MM.1S (cell line): ENCODE data around the gene SYT1.

Source experiments
- DNase-seq: peaks from one replicate; pipeline ENCODE4 v3.0.0-alpha.2; 2015
- H2AFZ ChIP-seq: fragments of 300-600 bp; sonication (generic); 2 replicates; pipeline ENCODE4 v1.6.0; 2016; ENCODE audit warnings: antibody characterized with exemption, low read length
- H3F3A ChIP-seq: fragments of 300-600 bp; sonication (generic); 2 replicates; pipeline ENCODE4 v1.6.1; 2016; ENCODE audit warnings: mild to moderate bottlenecking, antibody characterized with exemption, low read length, moderate library complexity, mixed read lengths; ENCODE audit not compliant: insufficient read depth
- H3K27ac ChIP-seq: fragments of 300-600 bp; sonication (generic); 2 replicates; pipeline ENCODE4 v1.5.1; 2016; ENCODE audit warnings: mild to moderate bottlenecking, low read length
- H3K27me3 ChIP-seq: fragments of 300-600 bp; sonication (generic); replicated peaks from 2 replicates; pipeline ENCODE4 v1.6.0; 2016; ENCODE audit warnings: low read length; ENCODE audit not compliant: insufficient read depth
- H3K36me3 ChIP-seq: fragments of 300-600 bp; sonication (generic); replicated peaks from 2 replicates; pipeline ENCODE4 v1.6.1; 2016; ENCODE audit warnings: mild to moderate bottlenecking, low read length, mixed read lengths; ENCODE audit not compliant: insufficient read depth
- H3K4me1 ChIP-seq: fragments of 300-600 bp; sonication (generic); 2 replicates; pipeline ENCODE4 v1.6.1; 2016; ENCODE audit warnings: low read length, mixed read lengths
- H3K4me2 ChIP-seq: fragments of 300-600 bp; sonication (generic); 2 replicates; pipeline ENCODE4 v1.6.0; 2016; ENCODE audit warnings: low read depth, low read length
- H3K4me3 ChIP-seq: fragments of 300-600 bp; sonication (generic); 2 replicates; pipeline ENCODE4 v1.5.1; 2016; ENCODE audit warnings: low read length, mixed read lengths
- H3K79me2 ChIP-seq: fragments of 300-600 bp; sonication (generic); 2 replicates; pipeline ENCODE4 v1.6.1; 2016; ENCODE audit warnings: mixed run types, low read length, mixed read lengths
- H3K9ac ChIP-seq: fragments of 300-600 bp; sonication (generic); 2 replicates; pipeline ENCODE4 v1.6.1; 2016; ENCODE audit warnings: low read length, mixed read lengths
- H3K9me2 ChIP-seq: fragments of 300-600 bp; sonication (generic); replicated peaks from 2 replicates; pipeline ENCODE4 v1.6.1; 2016; ENCODE audit warnings: mild to moderate bottlenecking, low read length, mixed read lengths; ENCODE audit not compliant: insufficient read depth
- H3K9me3 ChIP-seq: fragments of 300-600 bp; sonication (generic); replicated peaks from 2 replicates; pipeline ENCODE4 v1.6.1; 2016; ENCODE audit warnings: mild to moderate bottlenecking, low read length, mixed read lengths; ENCODE audit not compliant: insufficient read depth
- H4K20me1 ChIP-seq: fragments of 300-600 bp; sonication (generic); 2 replicates; pipeline ENCODE4 v1.6.1; 2016; ENCODE audit warnings: mild to moderate bottlenecking, low read length, moderate library complexity, mixed read lengths; ENCODE audit not compliant: insufficient read depth
- EZH2 ChIP-seq: fragments of 300-600 bp; sonication (generic); optimal IDR thresholded peaks from 2 replicates; pipeline ENCODE3; 2017; ENCODE audit warnings: low read depth, mild to moderate bottlenecking, antibody characterized with exemption, low read length, mixed read lengths
- EZH2phosphoT487 ChIP-seq: fragments of 300-600 bp; sonication (generic); IDR thresholded peaks from 2 replicates; pipeline ENCODE4 v1.6.1; 2018; ENCODE audit warnings: antibody characterized with exemption, low read length
- TF ChIP-seq, protein P1 (sequence below): fragments of 300-600 bp; sonication (generic); IDR thresholded peaks from 2 replicates; pipeline ENCODE4 v1.5.1; 2016; ENCODE audit warnings: antibody characterized with exemption, low read length, mixed read lengths

SYT1 gene

DNA sequence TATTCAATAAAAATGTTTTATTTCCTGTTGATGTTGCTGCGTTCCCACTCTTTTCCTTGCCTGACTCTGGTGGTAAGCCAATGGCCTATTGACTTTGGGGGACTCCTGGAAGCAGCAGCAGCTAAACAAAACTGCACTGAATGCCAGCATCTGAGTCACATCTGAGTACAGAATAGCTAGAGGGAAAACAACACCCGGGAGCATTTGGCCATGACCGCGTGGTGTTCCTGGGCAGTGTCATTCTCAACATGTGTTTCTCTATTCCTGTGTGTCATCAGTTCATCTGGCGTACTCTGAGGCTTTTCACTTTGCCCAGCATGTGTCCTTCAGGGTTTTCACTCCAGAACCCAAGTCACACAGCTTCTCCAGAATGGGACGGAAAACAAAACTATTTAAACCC is 587.4 kb downstream of the SYT1 start:
- H3K27ac ChIP-seq, result no peak overlapping the region
- H2AFZ ChIP-seq, result no peak overlapping the region

DNA sequence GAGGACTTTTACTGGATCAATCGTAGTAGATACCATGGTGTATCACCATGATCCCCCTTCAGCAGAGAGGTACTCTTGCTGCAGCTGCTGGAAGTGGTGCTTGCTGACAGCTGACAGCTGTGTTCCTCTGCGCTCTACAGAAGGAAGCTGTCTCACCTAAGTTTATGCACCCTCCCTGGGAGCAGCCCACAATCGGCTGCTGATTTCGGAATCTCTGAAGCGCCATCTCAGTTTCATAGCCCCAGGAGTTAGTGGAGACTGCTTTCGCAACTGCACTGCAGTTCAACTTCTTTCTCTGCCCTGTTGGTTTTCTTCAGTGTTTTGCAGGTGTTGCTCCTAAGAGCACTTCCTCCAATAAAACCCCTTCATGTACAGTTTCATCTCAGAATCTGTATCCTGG is 588.3 kb downstream of the SYT1 start:
- no peaks in the 10 kb centered on the region for H3K79me2 ChIP-seq
- no peaks in the 10 kb centered on the region for H3F3A ChIP-seq
- H3K27me3 ChIP-seq, result no peaks in the 10 kb centered on the region
- TF ChIP-seq EZH2, result no peak
- no peak for TF ChIP-seq EZH2phosphoT487
- TF ChIP-seq, protein P1, sequence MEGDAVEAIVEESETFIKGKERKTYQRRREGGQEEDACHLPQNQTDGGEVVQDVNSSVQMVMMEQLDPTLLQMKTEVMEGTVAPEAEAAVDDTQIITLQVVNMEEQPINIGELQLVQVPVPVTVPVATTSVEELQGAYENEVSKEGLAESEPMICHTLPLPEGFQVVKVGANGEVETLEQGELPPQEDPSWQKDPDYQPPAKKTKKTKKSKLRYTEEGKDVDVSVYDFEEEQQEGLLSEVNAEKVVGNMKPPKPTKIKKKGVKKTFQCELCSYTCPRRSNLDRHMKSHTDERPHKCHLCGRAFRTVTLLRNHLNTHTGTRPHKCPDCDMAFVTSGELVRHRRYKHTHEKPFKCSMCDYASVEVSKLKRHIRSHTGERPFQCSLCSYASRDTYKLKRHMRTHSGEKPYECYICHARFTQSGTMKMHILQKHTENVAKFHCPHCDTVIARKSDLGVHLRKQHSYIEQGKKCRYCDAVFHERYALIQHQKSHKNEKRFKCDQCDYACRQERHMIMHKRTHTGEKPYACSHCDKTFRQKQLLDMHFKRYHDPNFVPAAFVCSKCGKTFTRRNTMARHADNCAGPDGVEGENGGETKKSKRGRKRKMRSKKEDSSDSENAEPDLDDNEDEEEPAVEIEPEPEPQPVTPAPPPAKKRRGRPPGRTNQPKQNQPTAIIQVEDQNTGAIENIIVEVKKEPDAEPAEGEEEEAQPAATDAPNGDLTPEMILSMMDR, result no peak
- H3K27ac ChIP-seq, result no peak overlapping the region
- H3K9ac ChIP-seq, result no peak overlapping the region
- no peak overlapping the region for H3K4me2 ChIP-seq
- DNase-seq, result no peak
- no peaks in the 10 kb centered on the region for H3K4me1 ChIP-seq
- no peaks in the 10 kb centered on the region for H3K9me3 ChIP-seq
- no peaks in the 10 kb centered on the region for H3K36me3 ChIP-seq
- no peaks in the 10 kb centered on the region for H3K9me2 ChIP-seq
- H3K4me3 ChIP-seq, result no peak overlapping the region
- H2AFZ ChIP-seq, result no peak overlapping the region
- H4K20me1 ChIP-seq, result no peaks in the 10 kb centered on the region

More for the DNA sequence above, 587.4 kb downstream of the SYT1 start:
- Histone ChIP-seq H3F3A (no peaks in the 10 kb centered on the region), H3K4me2 (no peak overlapping the region), H3K79me2 (no peaks in the 10 kb centered on the region), H3K9me2 (no peaks in the 10 kb centered on the region), H3K4me3 (no peak overlapping the region), H3K36me3 (no peaks in the 10 kb centered on the region), H3K27me3 (no peaks in the 10 kb centered on the region), H3K9ac (no peak overlapping the region), H4K20me1 (no peaks in the 10 kb centered on the region), H3K4me1 (no peaks in the 10 kb centered on the region), H3K9me3 (no peaks in the 10 kb centered on the region)
- TF ChIP-seq EZH2 (no peak), EZH2phosphoT487 (no peak)
- TF ChIP-seq, protein P1, result no peak
- no peak for DNase-seq

DNA sequence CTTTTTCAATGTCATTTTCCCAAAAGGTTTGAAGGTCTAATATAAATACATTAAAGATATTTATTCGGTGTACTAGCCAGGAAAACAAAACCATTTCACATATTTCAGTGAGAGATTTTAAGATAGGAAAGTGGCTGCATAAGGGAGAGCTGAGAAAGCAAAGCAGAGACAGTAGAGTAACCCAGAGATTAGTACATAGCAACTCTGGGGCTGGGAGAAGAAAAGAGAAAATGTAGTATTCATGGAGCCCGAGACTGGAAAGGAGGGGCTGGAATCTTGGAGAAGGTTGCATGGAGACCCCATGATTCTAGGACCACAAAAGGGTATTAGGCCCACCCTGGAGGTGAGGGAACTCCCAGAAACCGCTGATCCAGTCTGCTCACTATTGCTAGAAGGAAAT is 589.2 kb downstream of the SYT1 start:
- no peaks in the 10 kb centered on the region for H3K36me3 ChIP-seq
- TF ChIP-seq, protein P1, result no peak
- no peak for TF ChIP-seq EZH2
- no peak for TF ChIP-seq EZH2phosphoT487
- H4K20me1 ChIP-seq, result no peaks in the 10 kb centered on the region
- H3K27me3 ChIP-seq, result no peaks in the 10 kb centered on the region
- no peaks in the 10 kb centered on the region for H3K9me2 ChIP-seq
- no peak overlapping the region for H2AFZ ChIP-seq
- H3K4me3 ChIP-seq, result no peak overlapping the region
- H3K9me3 ChIP-seq, result no peaks in the 10 kb centered on the region
- H3K79me2 ChIP-seq, result no peaks in the 10 kb centered on the region
- no peaks in the 10 kb centered on the region for H3F3A ChIP-seq
- no peak for DNase-seq
- no peak overlapping the region for H3K9ac ChIP-seq
- no peak overlapping the region for H3K27ac ChIP-seq
- no peaks in the 10 kb centered on the region for H3K4me1 ChIP-seq
- H3K4me2 ChIP-seq, result no peak overlapping the region
